Aorta (tissue), 5 donors: ENCODE results near the gene WNT7B. TPM values are rescaled to one million over a fixed set of nuclear protein-coding genes. Genes with fewer than 3 reads are reported as not detected.
A peak's percentile ranks its signal among the peaks of the same experiment; 100 is the strongest.

ENCODE experiments used
- ATAC-seq: fragments of 200-7000 bp; cut with Tn5 transposase; one replicate; pipeline ENCODE4 v1.9.1; 2022; ENCODE audit warnings: moderate library complexity; ENCODE audit not compliant: low FRiP score
- DNase-seq, 2 donors: peaks; one replicate each; pipeline ENCODE4 v3.0.0-alpha.2; 2020
- H3K27ac ChIP-seq, 2 donors: one replicate each; pipeline ENCODE4 v1.5.1; 2013; ENCODE audit warnings: low read length in 2 of 2, mild to moderate bottlenecking in 2 of 2, moderate library complexity in 2 of 2, control low read depth in 1 of 2, inconsistent platforms in 1 of 2, low read depth in 1 of 2
- H3K27me3 ChIP-seq, 2 donors: one replicate each; pipeline ENCODE4 v1.6.1; 2013; ENCODE audit warnings: control low read depth in 1 of 2, low read length in 1 of 2, mild to moderate bottlenecking in 1 of 2, moderate library complexity in 1 of 2; ENCODE audit not compliant: insufficient read depth in 2 of 2, control insufficient read depth in 1 of 2
- H3K36me3 ChIP-seq, 2 donors: one replicate each; pipeline ENCODE4 v1.6.1; 2013; ENCODE audit warnings: control low read depth in 1 of 2, low read length in 1 of 2, mild to moderate bottlenecking in 1 of 2; ENCODE audit not compliant: insufficient read depth in 2 of 2, control insufficient read depth in 1 of 2
- H3K4me1 ChIP-seq, 2 donors: one replicate each; pipeline ENCODE4 v1.6.1; 2013; ENCODE audit warnings: low read length in 2 of 2, control low read depth in 1 of 2, mild to moderate bottlenecking in 1 of 2, moderate library complexity in 1 of 2; ENCODE audit not compliant: insufficient read depth in 2 of 2, control insufficient read depth in 1 of 2
- H3K4me3 ChIP-seq, 2 donors: one replicate each; pipeline ENCODE4 v1.5.1; 2013; ENCODE audit warnings: low read length in 2 of 2, control low read depth in 1 of 2, mild to moderate bottlenecking in 1 of 2
- H3K9me3 ChIP-seq: one replicate; pipeline ENCODE4 v1.6.1; 2013; ENCODE audit warnings: mild to moderate bottlenecking, low read length; ENCODE audit not compliant: control insufficient read depth
- WGBS, 2 donors: extraction: QIAGEN DNeasy Blood & Tissue Kit; methylation state at CpG; one replicate each; pipeline ENCODE4 v1.1.7; 2013; 5-methylcytosine and 5-hydroxymethylcytosine counted together
- intact Hi-C, 2 donors: fragments of 100-400 bp; cut with DNase I; formaldehyde crosslinking; loops; one replicate each; pipeline versions ENCODE4 v1.14.2 to v1.15.0; 2022
- polyA plus RNA-seq, 2 donors: library from polyadenylated mRNA; stranded (reverse); fragments of 200-250 nt; gene quantifications; one replicate each; pipeline ENCODE4 v1.2.3, GENCODE V29; 2013
- total RNA-seq, 2 donors: library from RNA; stranded (reverse); fragmentation: NEBNext Ultra II Directional; extraction: Animal tissue kit (Norgen Biotek cat#: 25700); gene quantifications; one replicate each; pipeline ENCODE4 v1.2.1, GENCODE V29; 2021
- donor health status: healthy with polysubstance abuse.
- donor health status: Bipolar disorder and iron deficiency.
- donor health status: DM: no; HTN: no; CAD: no.
- donor health status: DM: no; HTN: no; CAD: no.
- donor health status: DM: yes; HTN: yes; CAD: no.

WNT7B gene
- total and polyA plus RNA-seq, 4 donors, result not detected

GRCh38 chr22:45978275-45978713, 1.3 kb upstream of the WNT7B start:
- H3K36me3 ChIP-seq, result no peaks in the 10 kb centered on the region
- intact Hi-C loops, result no loop called here
- 2% methylated on average over 19 to 26 of the region's 26 CpGs for WGBS, 2 donors
- H3K4me3 ChIP-seq, result no peak overlapping the region
- H3K27me3 ChIP-seq, result no peaks in the 10 kb centered on the region
- no peaks in the 10 kb centered on the region for H3K4me1 ChIP-seq
- no peaks in the 10 kb centered on the region for H3K9me3 ChIP-seq
- ATAC-seq (no peak), DNase-seq (no peak)
- no peak overlapping the region for H3K27ac ChIP-seq

DNA sequence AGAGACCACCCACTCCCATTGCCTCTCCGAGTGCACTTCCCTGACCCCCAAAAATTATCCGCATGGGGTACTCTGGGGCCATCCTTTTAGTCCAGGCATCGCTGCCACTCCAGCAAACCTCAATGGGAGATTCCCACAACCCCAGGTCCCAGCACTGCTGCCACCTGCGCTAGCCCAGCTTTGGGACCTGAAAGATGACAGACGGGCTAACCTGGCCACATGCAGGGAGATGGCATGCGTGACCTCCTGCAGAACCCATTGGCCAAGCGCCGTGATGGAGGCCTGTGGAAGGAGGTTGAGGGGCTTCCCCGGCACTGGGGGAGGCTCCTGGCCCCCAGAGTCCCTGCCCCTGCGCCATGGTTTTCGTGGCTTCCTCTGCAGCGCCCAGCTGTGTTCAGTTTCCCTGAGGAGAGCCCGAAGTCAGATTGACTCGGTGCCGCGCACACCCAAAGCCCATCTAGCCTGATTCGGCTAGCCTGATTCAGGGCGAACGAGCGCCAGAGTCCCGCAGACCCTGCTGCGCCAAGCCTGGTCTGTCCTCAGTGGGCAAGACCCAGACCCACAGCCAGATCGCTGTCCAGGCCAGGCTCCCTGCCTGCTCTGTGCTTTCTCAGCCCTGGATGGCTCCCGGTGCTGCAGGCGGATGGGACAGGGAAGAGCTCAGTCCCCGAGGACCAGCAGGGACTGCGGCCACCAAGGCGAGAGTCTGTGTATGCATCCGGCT, 751 bp upstream of the WNT7B start:
- no peaks in the 10 kb centered on the region for H3K36me3 ChIP-seq
- no peaks in the 10 kb centered on the region for H3K4me1 ChIP-seq
- H3K27me3 ChIP-seq, result no peaks in the 10 kb centered on the region
- WGBS, 2 donors, result 2% methylated on average over 28 to 29 of the region's 29 CpGs
- ATAC-seq, result peak; percentile 21
- DNase-seq, result no peak
- H3K27ac ChIP-seq, result no peak overlapping the region
- intact Hi-C loops, result no loop called here
- no peak overlapping the region for H3K4me3 ChIP-seq
- H3K9me3 ChIP-seq, result no peaks in the 10 kb centered on the region

GRCh38 chr22:45976254-45977002, 534 bp downstream of the WNT7B start:
- no peak for ATAC-seq
- peak overlapping the region in 1 of 2 donors; percentile 17 for H3K4me3 ChIP-seq
- intact Hi-C loops, result no loop called here
- DNase-seq, result no peak
- no peaks in the 10 kb centered on the region for H3K36me3 ChIP-seq
- H3K27ac ChIP-seq, result no peak overlapping the region
- 1% methylated on average over 60 to 94 of the region's 94 CpGs for WGBS, 2 donors
- H3K4me1 ChIP-seq, result no peaks in the 10 kb centered on the region
- H3K9me3 ChIP-seq, result no peaks in the 10 kb centered on the region
- H3K27me3 ChIP-seq, result no peaks in the 10 kb centered on the region

DNA sequence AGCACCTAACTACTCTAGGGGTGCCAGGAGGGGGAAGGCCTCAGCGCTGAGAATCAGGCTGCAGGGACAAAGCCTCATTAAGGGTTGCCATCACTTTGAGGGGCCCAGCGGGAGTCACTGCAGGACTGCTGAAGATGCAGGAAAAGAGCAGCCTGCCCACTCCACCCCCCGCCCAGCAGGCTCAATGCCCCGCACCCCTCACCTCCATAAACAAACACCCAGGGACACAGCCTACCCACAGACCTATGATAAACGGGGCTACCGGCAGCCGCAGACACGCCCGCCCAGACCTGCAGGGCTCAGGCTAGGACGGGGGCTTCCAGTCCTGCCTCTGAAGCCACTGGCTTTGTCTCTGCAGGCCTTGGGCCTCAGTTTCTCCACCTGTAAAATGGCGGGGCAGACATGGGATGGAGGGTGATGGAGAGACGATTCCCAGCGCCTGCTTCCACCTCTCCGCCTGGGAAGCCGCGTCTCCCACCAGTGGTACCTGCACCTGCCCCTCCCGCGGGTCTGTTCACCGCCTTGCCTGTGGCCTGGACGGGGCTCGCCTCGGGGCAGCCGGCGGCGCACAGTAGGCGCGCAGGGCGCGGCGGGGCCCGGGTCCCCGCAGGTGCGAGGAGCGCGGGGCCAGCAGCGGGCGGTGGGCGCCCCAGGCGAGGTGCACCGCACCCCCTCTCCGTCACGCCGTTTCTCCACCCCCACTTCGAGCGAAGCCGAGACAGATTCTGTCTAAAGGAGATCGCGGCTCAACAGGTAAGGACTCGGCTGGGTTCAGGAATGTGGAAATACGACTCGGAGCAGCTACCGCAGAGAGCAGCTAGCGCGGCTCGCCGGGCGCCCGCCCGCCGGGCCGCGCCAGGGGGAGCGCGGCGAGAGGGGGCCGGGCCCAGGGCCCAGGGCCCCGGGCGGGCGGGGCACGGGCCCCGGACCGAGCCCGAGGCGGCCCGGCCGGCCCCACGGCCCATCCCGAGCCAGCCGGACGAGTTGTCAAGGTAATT, 1.5 kb downstream of the WNT7B start:
- DNase-seq (no peak), ATAC-seq (no peak)
- H3K36me3 ChIP-seq, result no peaks in the 10 kb centered on the region
- H3K4me1 ChIP-seq, result no peaks in the 10 kb centered on the region
- no peak overlapping the region for H3K27ac ChIP-seq
- WGBS, 2 donors, result 4 to 5% methylated on average over 65 to 80 of the region's 80 CpGs
- intact Hi-C loops, result no loop called here
- no peaks in the 10 kb centered on the region for H3K27me3 ChIP-seq
- peak overlapping the region in 1 of 2 donors; percentile 17 for H3K4me3 ChIP-seq
- no peaks in the 10 kb centered on the region for H3K9me3 ChIP-seq

DNA sequence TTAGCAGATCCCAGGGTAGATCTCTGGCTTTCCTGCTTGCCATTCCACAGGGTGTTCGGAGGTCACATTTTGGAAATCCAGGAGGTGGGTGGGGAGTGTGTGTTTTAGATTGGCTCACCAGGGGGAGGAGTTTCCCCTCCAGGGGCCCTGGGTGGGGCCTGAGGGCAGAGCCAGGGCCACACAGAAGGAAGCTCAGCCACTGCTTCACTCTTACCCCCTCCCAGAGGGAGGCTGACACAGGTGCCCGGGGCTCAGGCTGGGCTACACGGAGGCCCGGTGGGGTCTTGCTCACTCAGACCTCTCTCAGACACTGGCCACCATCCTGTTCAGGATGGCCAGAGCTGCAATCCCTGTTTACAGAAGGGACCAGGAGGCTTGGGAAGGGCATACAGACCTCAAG, 2.5 kb downstream of the WNT7B start:
- Histone ChIP-seq H3K36me3 (no peaks in the 10 kb centered on the region), H3K4me3 (no peak overlapping the region), H3K9me3 (no peaks in the 10 kb centered on the region), H3K27ac (no peak overlapping the region), H3K4me1 (no peaks in the 10 kb centered on the region), H3K27me3 (no peaks in the 10 kb centered on the region)
- intact Hi-C loops, result no loop called here
- WGBS, 2 donors, result 42 to 65% methylated on average over 4 of the region's 4 CpGs
- ATAC-seq (no peak), DNase-seq (no peak)

- Histone ChIP-seq H3K9me3 (no peaks in the 10 kb centered on the region), H3K4me1 (no peaks in the 10 kb centered on the region)
- no peak for DNase-seq
Observed at GRCh38 chr22:45972889-45973253, 4.1 kb downstream of the WNT7B start.

GRCh38 chr22:45972091-45972888, 4.7 kb downstream of the WNT7B start:
- no peak overlapping the region for H3K4me3 ChIP-seq
- WGBS, 2 donors, result 10 to 13% methylated on average over 57 to 83 of the region's 83 CpGs
- no peak overlapping the region for H3K27ac ChIP-seq
- intact Hi-C loops, result no loop called here
- ATAC-seq (no peak), DNase-seq (no peak)
- no peaks in the 10 kb centered on the region for H3K4me1 ChIP-seq
- H3K9me3 ChIP-seq, result no peaks in the 10 kb centered on the region
- H3K27me3 ChIP-seq, result no peaks in the 10 kb centered on the region
- H3K36me3 ChIP-seq, result no peaks in the 10 kb centered on the region

More at GRCh38 chr22:45972889-45973253, 4.1 kb downstream of the WNT7B start:
- intact Hi-C loops, result no loop called here
- Histone ChIP-seq H3K36me3 (no peaks in the 10 kb centered on the region), H3K27ac (no peak overlapping the region), H3K27me3 (no peaks in the 10 kb centered on the region), H3K4me3 (no peak overlapping the region)
- no peak for ATAC-seq
- 81 to 82% methylated on average over 10 of the region's 10 CpGs for WGBS, 2 donors
